ENCODE results near the gene AP5S1.
"Not testable (repeated sequence)": the region's sequence is repeated elsewhere in the genome, so short reads cannot be mapped to it uniquely, and the experiment has no call there.

Gene AP5S1

GRCh38 chr20:3794168-3794567, 26.2 kb upstream of the AP5S1 start:
- not testable (repeated sequence) for DNase-seq (ENCODE audit: low read depth)

- DNase-seq (ENCODE audit: low read depth) = no peak
Observed at GRCh38 chr20:3794701-3795420, 25.5 kb upstream of the AP5S1 start.

- peak; percentile 86 for DNase-seq (ENCODE audit: low read depth)
Observed at GRCh38 chr20:3795511-3796468, 24.6 kb upstream of the AP5S1 start, which contains the start of gene CDC25B. TSS of gene CDC25B (plus strand) at chr20:3796310. CDS start at chr20:3796532, 222 bp downstream.

GRCh38 chr20:3796477-3797225, 23.7 kb upstream of the AP5S1 start:
- no peak for DNase-seq (ENCODE audit: low read depth)

- no peak for DNase-seq (ENCODE audit: low read depth)
Observed at GRCh38 chr20:3797226-3797545, 23.2 kb upstream of the AP5S1 start.

GRCh38 chr20:3797592-3798372, 22.6 kb upstream of the AP5S1 start:
- no peak for DNase-seq (ENCODE audit: low read depth)

GRCh38 chr20:3798373-3798768, 22.0 kb upstream of the AP5S1 start:
- DNase-seq (ENCODE audit: low read depth) = no peak

- no peak for DNase-seq (ENCODE audit: low read depth)
Observed at GRCh38 chr20:3798908-3799248, 21.5 kb upstream of the AP5S1 start.

GRCh38 chr20:3800256-3800877, 20.0 kb upstream of the AP5S1 start:
- DNase-seq (ENCODE audit: low read depth) = no peak

GRCh38 chr20:3800878-3801260, 19.5 kb upstream of the AP5S1 start:
- no peak for DNase-seq (ENCODE audit: low read depth)

- no peak for DNase-seq (ENCODE audit: low read depth)
Observed at GRCh38 chr20:3801299-3801698, 19.0 kb upstream of the AP5S1 start.

GRCh38 chr20:3801846-3802245, 18.5 kb upstream of the AP5S1 start:
- DNase-seq (ENCODE audit: low read depth) = no peak

GRCh38 chr20:3802524-3803239, 17.7 kb upstream of the AP5S1 start:
- DNase-seq (ENCODE audit: low read depth) = no peak

GRCh38 chr20:3803289-3803688, 17.1 kb upstream of the AP5S1 start:
- no peak for DNase-seq (ENCODE audit: low read depth)

GRCh38 chr20:3803854-3804253, 16.5 kb upstream of the AP5S1 start:
- DNase-seq (ENCODE audit: low read depth) = no peak

GRCh38 chr20:3804254-3804751, 16.0 kb upstream of the AP5S1 start:
- DNase-seq (ENCODE audit: low read depth) = no peak

GRCh38 chr20:3804781-3805180, 15.6 kb upstream of the AP5S1 start:
- no peak for DNase-seq (ENCODE audit: low read depth)

- no peak for DNase-seq (ENCODE audit: low read depth)
Observed at GRCh38 chr20:3808544-3808943, 11.8 kb upstream of the AP5S1 start.

GRCh38 chr20:3811467-3812258, 8.7 kb upstream of the AP5S1 start:
- DNase-seq (ENCODE audit: low read depth) = peak; percentile 90

- DNase-seq (ENCODE audit: low read depth) = no peak
Observed at GRCh38 chr20:3812259-3812681, 8.1 kb upstream of the AP5S1 start.
